GM21576 (cell line): ENCODE results near the gene SLC34A1.

Experiments used
- ATAC-seq: cut with Tn5 transposase; IDR thresholded peaks from one replicate; pipeline ENCODE4 v1.9.1; 2021; ENCODE audit warnings: mild to moderate bottlenecking, moderate library complexity; ENCODE audit not compliant: unreplicated experiment

Gene SLC34A1

DNA sequence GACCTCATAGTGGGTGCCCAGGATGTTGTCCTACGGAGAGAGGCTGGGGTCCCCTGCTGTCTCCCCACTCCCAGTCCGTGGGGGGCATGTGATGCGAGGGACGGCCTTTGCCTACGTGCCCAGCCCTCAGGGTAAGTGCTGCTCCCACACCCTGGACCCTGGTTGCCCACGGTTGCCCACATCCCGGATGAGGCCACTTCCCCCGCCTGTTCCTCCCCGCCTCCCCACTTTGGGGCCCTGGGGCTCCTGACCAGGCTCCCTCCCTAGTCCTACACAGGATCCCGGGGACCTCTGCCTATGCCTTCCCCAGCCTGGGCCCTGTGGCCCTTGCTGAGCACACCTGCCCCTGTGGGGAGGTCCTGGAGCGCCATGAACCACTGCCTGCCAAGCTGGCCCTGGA lies 1.5 kb downstream of the SLC34A1 start:
- no peak for ATAC-seq

DNA sequence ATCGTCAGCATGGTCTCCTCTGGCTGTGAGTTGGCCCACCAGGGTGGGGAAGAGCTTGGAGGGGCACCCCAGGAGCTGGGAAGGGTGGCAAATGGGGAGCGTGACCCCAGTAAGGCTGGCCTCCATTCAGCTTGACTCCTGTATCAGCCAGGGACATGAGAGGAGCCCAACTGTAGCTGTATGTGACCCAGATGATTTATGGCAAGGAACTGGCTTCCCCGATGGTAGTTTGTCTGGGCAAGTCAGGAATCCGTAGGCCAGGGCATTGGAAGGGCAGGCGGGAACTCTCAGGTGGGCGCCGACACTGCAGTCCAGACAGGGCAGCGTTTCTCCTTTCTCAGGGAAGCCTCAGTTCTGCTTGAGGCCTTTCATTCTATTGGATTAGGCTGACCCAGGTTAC lies 2.3 kb downstream of the SLC34A1 start:
- no peak for ATAC-seq

DNA sequence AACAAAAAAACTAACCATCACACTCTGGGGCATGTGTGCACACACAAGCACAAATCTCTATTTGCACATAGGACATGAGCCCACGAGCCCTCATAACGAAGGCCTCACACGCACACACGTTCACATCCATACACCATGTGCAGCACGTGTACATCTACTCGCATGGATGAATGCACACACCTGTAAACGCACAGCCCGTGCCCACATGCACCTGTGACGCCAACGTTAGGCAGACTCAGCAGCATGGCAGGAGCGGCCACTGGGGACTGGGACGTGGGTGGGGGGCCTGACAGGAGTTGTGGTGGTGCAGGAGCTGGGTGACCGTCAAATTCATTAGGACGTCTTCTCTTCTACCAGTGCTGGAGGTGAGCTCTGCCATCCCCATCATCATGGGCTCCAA lies 3.2 kb downstream of the SLC34A1 start:
- ATAC-seq, result no peak

DNA sequence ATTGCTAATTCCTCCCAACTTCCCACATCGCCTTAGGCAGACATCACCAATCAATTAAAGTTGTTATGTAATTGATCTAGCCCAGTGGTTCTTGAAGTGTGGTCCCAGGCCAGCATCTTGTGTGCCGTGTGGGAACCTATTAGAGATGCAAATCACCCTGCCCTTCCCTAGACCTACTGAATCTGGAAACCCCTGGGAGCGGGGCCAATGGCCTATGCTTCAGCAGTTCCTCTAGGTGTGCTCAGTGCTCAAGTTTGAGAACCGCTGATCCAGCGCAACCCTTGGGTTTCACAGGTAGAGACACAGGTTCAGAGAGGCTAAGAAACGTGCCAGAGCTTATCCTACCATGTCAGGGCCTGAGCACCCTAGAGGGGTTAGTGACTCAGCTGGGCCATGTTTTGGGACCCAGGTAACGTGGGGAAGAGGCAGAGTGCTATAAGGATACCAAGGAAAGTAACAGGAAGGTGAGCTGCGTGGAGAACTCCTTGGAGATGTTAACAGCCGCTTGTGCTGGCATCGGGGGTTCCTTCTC lies 4.4 kb downstream of the SLC34A1 start:
- ATAC-seq, result no peak

DNA sequence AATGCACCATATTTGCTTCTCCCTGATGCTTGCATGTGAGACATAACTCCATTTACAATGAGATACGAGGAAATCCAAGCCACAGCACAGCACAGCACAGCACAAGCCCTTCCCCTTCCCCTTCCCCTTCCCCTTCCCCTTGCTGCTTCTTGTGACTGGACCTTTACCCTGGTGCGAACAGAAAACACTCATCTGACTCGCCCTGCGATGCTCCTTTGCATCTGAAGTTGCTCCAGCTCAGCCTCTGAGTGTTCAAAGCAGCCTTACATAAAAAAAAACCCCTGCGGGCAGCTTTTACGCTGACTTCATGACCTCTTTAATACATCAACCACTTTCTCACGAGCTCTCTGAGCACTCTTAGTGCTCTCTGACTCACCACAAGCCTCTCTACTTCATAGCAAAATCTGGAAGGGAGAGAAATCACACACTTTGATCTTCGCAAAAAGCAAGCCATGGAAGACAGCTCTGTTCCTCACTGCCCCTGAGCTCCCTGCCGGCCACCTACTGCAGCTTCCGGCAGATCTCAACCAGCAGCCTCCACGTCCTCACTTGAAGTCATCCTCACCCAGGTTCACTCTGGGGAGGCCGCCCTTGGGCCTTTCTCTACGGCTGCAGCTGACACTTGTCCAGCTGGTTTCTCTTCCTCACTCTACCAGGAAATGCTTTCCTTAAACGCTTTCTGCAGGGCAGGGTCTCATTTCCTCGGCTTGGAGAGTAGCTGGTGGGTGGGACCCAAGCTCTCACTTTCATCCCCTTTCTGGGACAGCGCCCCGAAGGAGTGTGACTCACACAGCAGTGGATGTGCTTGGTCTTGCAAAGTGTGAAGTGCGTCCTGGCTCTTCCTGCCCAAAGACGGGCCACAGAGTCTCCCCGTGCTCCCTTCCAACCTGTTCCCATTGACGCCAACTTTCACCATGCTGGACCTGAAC lies 5.3 kb downstream of the SLC34A1 start:
- ATAC-seq, result peak; percentile 43

DNA sequence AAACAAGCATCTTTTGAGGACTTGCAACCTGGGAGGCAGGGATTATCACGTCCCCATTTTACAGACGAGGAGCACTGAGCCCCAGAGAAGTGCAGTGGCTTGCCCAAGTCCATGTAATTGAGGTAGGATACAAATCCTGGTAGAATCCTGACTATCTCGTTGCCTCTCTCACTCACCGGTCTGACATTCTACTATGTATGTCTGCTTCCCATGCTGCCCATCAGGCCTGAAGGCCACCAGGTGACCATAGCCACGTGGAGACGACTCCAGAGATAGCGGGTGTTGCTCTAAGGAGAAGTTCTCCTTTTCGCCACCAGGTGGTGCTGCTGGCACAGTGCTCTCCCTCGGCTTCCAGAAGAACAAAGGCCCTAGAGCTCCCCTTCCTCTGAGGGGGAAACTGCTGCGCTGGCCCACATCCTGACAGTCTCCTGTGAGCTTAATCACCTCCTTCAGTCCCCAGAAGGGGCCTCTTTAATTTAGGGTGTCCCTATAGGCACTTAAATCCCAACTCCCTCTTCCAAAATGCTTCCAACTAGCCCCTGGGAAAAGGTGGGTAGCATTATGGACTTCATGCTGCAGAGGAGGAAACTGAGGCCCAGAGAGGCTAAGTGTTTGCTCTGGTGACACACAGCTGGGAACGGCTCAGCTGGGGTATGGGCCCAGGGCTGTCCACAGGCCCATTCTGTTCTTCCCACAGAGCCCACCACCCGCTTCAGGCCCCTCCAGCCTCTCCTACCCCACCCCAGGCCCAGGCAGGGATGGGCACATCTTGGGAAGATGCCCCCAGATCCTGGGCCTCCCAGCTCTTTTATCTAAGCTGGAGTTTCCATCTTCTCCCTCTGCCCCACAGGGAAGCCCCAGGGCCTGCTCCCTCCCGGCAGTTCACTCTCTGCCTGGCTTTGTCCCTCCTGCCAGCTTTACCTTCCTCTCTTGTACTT lies 6.4 kb downstream of the SLC34A1 start:
- ATAC-seq, result peak; percentile 60

DNA sequence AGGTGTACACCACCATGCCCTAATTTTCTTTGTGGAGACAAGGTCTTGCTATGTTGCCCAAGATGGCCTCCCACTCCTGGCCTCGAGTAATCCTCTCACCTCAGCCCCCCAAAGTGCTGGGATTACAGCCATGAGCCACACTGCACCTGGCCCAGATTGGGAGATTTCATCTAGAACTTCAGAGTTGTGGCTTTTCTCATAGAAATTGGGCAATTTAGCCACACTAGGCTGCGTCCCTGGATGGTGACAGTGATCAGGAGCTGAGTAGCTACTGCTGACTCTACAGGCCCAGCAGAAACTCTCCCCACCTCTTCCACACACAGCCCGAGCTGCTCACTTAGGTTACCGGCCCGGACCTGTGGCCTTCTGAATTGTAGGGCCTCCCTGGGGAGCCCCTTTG lies 8.5 kb downstream of the SLC34A1 start:
- no peak for ATAC-seq

DNA sequence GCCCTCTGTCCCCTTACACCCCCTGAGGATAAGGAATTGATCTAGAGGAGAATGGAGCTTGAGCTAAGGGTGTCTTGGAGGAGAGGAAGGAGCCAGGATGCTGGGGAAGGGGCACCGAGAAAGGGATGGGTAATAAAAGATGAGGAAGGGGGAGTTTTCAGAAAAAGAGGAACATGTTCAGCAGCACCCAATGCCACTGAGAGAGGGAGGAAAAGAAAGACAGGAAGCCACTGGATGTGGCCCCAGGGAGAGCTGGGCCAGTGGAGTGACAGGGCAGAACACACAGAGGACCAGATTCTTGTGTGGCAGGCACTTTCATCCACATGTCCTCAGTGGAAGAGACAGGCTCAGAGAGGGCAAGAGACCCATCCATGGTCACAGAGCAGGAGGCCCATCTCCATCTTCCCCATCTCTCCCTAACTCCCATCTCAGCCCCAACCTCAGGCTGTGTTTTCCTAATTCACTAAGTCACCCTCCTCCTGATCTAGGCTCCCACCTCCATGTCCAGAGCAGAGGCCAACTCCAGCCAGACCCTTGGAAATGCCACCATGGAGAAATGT lies 9.1 kb downstream of the SLC34A1 start:
- ATAC-seq, result no peak

DNA sequence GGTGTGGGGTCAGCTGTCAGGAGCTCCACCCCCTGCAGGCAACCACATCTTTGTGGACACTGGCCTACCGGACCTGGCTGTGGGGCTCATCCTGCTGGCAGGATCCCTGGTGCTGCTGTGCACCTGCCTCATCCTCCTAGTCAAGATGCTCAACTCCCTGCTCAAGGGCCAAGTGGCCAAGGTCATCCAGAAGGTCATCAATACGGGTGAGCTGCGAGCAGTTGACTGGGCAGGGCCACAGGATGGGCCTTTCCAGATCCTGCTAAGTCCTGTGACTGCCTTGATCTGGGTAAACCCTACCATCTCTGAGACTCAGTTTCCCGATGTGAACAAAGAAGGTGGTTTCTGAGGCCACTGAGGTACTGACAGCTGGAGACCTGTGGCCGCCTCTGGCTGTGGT lies 9.8 kb downstream of the SLC34A1 start:
- ATAC-seq, result no peak

DNA sequence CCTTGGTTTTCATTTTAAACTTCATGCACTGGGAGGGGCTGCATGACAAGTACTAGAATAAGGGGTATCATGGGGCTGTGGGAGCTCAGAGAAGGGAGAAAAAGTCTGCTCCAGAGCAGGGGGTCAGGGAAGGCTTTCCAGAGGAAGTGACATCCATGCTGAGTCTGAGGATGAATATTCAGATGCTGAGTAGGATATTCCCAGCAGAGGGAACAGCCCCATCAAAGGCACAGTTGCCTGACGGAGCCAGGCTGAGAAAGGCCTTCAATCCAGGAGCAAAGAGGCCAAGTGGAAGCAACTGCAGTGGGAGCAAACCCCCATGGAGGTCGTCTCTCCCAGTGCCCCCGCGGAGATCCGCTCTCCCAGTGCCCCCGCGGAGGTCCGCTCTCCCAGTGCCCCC lies 11.8 kb downstream of the SLC34A1 start:
- ATAC-seq, result no peak

DNA sequence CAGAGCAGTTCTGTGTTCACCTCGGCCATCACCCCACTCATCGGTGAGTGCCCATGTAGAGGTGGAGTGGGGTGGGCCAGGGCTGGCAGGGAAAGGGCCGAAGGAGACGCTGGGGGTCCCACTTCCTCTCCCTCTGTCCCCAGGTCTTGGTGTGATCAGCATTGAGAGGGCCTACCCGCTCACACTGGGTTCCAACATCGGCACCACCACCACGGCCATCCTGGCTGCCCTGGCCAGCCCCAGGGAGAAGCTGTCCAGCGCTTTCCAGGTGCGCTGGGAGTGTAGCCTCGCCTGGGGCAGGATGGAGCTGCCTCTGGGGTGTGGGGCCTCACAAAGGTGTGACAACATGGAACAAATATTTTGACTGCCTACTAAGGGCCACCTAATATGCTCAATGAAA lies 12.6 kb downstream of the SLC34A1 start:
- ATAC-seq, result no peak

DNA sequence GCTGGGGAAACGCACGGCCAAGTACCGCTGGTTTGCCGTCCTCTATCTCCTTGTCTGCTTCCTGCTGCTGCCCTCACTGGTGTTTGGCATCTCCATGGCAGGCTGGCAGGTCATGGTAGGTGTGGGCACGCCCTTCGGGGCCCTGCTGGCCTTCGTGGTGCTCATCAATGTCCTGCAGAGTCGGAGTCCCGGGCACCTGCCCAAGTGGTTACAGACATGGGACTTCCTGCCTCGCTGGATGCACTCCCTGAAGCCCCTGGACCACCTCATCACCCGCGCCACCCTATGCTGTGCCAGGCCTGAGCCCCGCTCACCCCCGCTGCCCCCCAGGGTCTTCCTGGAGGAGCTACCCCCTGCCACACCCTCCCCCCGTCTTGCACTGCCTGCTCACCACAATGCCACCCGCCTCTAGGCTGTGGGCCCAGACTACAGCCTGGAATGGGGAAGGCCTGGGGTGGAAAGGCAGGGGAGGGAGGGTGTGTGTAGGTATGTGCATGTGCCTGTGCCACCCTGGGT lies 13.7 kb downstream of the SLC34A1 start:
- ATAC-seq, result no peak

DNA sequence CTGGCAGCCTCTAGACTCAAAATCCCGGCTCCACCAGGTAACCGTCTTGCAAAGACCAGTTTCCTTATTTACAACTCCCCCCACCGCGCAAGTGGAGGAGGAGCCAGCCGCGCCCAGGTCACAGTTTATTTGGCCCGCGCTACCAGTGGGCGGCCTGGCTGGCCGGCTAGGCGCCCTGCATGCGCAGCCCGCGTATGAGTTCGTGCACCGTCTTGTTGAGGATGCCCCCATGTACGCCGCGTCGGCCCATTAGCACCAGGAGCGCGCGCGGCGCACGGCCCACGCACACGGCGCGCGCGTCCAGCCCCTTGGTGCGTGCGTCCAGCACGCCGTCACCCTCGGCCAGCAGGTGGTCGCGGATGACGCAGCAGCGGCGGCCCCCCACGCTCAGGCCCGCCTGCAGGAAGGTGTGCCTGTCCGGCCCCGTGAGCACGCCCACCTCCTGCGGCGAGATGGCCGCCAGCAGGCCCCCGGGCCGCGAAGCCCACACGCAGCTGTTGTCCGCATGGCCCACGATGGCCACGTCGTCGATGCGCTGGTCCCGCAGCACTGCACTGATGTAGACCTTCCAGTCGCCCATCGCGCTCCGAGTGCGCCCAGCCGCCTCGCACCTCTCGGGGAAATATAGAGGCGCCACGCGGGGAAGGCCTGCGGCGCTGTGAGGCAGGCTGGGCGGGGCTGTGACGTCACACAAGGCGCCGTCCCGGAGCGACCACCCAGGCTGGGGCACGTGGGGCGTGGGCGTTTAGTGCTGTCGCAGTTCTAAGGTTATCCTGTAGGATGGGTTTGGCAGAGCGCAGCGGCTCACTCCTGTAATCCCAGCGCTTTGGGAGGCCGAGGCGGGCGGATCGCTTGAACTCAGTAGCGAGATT lies 16.0 kb downstream of the SLC34A1 start, which contains the start of gene PFN3:
Gene PFN3 (minus strand): TSS at position 665 of the 872 bp plus-strand sequence. CDS start 85 bp downstream, at position 580.
- no peak for ATAC-seq

DNA sequence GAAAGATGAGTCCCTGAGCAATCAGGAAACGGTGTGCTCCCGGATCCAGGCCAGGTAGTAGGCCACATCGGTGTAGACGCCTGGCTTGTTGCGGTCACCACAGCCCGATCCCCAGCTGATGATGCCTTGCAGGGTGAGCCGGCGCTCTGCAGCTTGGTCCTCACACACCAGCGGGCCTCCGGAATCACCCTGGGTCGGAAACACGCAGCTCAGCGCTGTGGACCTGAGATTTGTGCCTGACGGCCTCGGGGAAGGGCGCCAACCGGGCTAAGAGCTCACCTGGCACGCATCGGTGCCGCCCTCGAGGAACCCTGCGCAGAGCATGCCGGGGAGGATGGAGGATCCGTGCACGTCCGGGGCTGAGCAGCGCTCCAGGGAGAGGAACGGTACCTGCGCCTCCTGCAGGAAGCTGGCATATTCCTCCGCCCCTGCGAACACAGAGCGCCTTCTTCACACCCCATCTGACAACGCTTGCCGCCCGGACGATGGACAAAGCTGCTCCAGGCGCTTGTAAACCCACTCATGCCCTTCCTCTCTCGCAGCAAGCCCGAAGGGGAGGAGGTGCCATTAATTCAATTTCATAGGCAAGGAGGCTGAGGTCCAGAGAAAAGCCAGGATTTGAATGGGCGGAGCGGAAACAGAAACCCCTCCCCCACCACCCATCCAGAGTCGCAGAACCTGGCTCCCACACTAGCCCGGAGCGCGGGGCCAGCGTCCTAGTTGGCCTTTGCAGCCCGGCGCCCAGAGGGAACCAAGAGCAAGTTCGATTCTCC lies 18.2 kb downstream of the SLC34A1 start:
- no peak for ATAC-seq

DNA sequence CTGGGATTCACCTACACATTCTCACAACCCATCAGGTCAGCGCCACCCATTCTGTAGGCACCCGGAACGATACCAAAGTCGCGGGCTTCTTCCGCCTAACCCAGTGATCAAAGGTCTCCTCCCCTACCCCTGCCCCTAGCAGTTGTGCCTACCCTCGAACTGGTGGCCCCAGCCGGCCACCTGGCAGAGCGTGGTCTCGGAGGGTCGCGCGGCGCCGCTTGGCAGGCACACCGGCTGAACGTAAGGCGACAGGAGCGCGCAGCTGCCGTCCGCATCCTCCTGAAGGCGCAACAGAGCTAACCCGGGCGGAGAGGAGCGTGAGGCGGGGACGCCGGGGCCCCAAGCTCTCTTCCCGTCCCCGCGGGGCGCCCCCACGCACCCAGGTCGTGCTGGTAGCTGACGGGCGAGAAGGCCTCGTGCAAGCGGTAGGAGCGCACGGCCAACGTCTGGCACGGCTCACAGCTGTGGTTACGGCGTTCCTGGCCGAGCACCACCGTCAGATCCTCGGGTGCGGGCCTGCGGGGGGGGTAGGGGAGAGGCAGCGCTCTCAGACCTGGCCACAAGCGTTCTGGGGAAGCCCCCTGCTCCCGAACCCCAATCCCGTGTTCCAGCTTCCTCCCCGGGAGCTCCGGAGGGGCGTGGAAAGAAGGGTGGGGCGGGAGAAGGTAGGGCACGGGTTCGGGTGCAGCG lies 19.0 kb downstream of the SLC34A1 start:
- ATAC-seq, result peak; percentile 13

DNA sequence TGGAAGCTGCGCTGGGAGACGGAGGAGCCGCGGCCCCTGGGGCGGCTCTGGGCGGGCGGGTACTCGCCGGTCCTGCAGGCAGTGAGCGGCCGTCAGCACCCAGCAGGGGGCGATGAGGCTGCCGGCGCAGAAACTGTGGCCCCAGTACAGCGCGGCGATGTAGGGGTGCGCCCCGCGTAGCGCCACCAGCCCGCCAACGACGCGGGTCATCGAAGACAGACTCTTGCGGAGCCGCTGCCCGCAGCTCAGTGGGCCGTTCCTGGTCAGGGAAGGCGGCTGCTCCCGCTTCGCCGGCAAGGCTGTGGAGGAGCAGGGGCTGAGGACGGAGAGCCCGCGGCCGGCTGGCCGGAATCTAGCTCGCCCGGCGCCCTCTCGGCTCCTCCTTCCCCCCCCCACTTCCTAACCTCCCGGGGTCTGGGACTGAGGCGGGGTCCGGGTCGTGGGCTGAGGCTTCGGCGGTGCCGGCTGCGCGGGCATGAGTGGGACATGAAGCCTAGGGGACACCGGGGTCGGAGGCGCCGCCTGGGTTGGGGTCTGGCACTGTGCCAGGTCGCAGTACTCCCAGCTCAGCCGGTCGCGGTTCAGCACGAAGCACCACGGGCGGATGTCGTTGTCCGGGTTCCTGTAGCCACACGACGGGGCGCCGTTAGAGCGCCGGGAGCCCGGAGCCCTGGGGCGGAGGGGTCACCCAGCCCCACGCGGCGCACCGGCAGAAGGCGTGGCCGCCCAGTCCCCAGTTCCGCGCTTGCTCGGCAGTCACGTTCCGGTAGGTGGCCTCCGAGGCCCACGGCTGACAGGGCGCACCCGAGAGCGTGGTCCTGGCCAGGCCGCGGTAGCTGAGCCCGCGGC lies 19.8 kb downstream of the SLC34A1 start:
- peak; percentile 68 for ATAC-seq

DNA sequence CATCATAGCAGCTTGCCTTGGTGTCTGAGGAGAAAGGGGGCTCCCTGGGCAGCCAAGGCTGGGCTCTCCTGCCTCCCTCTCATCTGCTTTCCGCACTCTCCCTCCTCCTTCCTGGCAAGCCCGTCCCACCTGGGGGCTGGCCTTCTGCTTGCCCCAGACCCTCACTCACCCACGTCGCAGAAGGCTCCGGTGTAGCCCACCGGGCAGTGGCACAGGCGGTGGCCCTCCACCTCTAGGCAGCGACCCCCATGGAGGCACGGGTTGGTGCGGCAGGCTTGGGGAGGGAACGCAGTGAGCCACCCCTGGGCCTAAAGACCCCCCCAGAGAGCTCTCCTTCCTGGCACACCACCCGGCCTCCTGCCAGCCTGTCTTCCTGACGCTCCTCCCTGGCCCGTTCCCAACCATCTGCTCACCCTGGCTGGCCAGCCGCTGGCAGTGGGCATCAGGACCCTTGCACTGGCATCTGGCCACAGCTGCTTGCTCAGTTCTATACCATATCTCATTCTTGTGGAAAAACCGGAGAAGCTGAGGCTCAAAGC lies 20.5 kb downstream of the SLC34A1 start:
- ATAC-seq, result no peak
